Spleen (tissue), 7 donors: ENCODE results near the gene RO60.

Source experiments
- CTCF ChIP-seq, 11 experiments: fragments of 200-600 bp in 7 of 11; fragments of 450-650 bp in 4 of 11; sonication (generic) in 4 of 11; IDR thresholded peaks in 8 of 11; conservative IDR thresholded peaks in 3 of 11; 1 replicate in 7 of 11; 2 replicates in 4 of 11; pipeline versions ENCODE4 v1.4.0 to v1.8.0; 2016 to 2021; ENCODE audit warnings: antibody characterized with exemption in 11 of 11, inconsistent platforms in 4 of 11, mild to moderate bottlenecking in 1 of 11
- POLR2A ChIP-seq, 3 donors: fragments of 450-650 bp; IDR thresholded peaks; one replicate each; pipeline ENCODE4 v1.5.1; 2017; ENCODE audit warnings: antibody characterized with exemption in 3 of 3, mild to moderate bottlenecking in 1 of 3
- POLR2AphosphoS5 ChIP-seq, 3 donors: sonication (generic); formaldehyde crosslinking; IDR thresholded peaks; one replicate each; pipeline ENCODE4 v1.5.1; 2017; ENCODE audit warnings: antibody characterized with exemption in 3 of 3
- donor health status: DM: no; HTN: no; CAD: no; lungs with moderate emphysema.
- donor health status: DM: no; HTN: no; CAD: no.
- donor health status: DM: no; HTN: no; CAD: no.

DNA sequence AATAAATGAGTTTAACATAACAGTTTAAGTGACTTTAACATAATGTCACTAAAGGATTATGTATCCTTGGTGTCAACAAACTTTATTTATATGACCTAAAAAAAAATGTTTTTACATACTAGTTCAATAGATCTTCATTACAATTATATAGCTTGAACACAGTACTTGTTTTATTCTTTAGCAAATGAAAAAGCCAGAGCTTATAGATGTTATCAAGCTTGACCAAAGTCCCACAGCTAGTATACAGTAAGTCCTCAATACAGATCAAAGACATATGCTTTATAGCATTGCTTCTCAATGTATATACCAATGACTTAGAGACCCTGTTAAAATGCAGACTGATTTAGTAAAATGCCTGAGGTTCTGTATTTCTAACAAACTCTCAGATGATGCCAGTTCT, 42.6 kb upstream of the RO60 start:
- TF ChIP-seq CTCF (IDR thresholded peaks at IDR 0.05 in 8 of 11, conservative IDR thresholded peaks at IDR 0.05 in 3 of 11) (no peak), POLR2AphosphoS5 (IDR thresholded peaks at IDR 0.05) (no peak), POLR2A (IDR thresholded peaks at IDR 0.05) (no peak)
